HL-60 (cell line): ENCODE data around the gene SLC5A4.

Experiments
- DNase-seq, 2 experiments: peaks; one replicate each; pipeline ENCODE4 v3.0.0-alpha.2; 2010 to 2020; ENCODE audit warnings: low read depth in 1 of 2, low spot score in 1 of 2
- H3K27ac ChIP-seq: fragments of 250-450 bp; sonication (Bioruptor Pico); replicated peaks from 2 replicates; pipeline ENCODE4 v1.5.1; 2020; ENCODE audit warnings: mild to moderate bottlenecking, moderate library complexity
- H3K27me3 ChIP-seq: fragments of 250-450 bp; sonication (Bioruptor Pico); 2 replicates; pipeline ENCODE4 v1.5.1; 2021; ENCODE audit warnings: mild to moderate bottlenecking, moderate library complexity; ENCODE audit not compliant: insufficient read depth, poor library complexity, severe bottlenecking
- H3K4me3 ChIP-seq: replicated peaks from 2 replicates; pipeline ENCODE4 v1.5.1; 2011; ENCODE audit warnings: mild to moderate bottlenecking, control low read depth, low read length; ENCODE audit not compliant: insufficient read depth
- GABPA ChIP-seq: IDR thresholded peaks from 2 replicates; pipeline ENCODE4 v1.6.1; 2012; ENCODE audit warnings: low read depth
- POLR2AphosphoS5 ChIP-seq: IDR thresholded peaks from 2 replicates; pipeline ENCODE4 v1.6.1; 2012; ENCODE audit warnings: low read depth
- SPI1 ChIP-seq: IDR thresholded peaks from 2 replicates; pipeline ENCODE4 v1.6.1; 2012; ENCODE audit warnings: low read depth, mild to moderate bottlenecking, borderline replicate concordance
- TF ChIP-seq, protein P1 (sequence below): IDR thresholded peaks from one replicate; pipeline ENCODE4 v1.5.1; 2011; ENCODE audit warnings: low read length, control low read depth, inconsistent platforms; ENCODE audit not compliant: insufficient read depth
- TF ChIP-seq, protein P2 (sequence below): IDR thresholded peaks from 2 replicates; pipeline ENCODE4 v1.6.1; 2012; ENCODE audit warnings: low read depth; ENCODE audit not compliant: insufficient replicate concordance

Gene SLC5A4

GRCh38 chr22:32246166-32246565 lies 9.0 kb downstream of the SLC5A4 start:
- no peak for TF ChIP-seq GABPA
- TF ChIP-seq, protein P1, sequence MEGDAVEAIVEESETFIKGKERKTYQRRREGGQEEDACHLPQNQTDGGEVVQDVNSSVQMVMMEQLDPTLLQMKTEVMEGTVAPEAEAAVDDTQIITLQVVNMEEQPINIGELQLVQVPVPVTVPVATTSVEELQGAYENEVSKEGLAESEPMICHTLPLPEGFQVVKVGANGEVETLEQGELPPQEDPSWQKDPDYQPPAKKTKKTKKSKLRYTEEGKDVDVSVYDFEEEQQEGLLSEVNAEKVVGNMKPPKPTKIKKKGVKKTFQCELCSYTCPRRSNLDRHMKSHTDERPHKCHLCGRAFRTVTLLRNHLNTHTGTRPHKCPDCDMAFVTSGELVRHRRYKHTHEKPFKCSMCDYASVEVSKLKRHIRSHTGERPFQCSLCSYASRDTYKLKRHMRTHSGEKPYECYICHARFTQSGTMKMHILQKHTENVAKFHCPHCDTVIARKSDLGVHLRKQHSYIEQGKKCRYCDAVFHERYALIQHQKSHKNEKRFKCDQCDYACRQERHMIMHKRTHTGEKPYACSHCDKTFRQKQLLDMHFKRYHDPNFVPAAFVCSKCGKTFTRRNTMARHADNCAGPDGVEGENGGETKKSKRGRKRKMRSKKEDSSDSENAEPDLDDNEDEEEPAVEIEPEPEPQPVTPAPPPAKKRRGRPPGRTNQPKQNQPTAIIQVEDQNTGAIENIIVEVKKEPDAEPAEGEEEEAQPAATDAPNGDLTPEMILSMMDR = no peak
- TF ChIP-seq, protein P2, sequence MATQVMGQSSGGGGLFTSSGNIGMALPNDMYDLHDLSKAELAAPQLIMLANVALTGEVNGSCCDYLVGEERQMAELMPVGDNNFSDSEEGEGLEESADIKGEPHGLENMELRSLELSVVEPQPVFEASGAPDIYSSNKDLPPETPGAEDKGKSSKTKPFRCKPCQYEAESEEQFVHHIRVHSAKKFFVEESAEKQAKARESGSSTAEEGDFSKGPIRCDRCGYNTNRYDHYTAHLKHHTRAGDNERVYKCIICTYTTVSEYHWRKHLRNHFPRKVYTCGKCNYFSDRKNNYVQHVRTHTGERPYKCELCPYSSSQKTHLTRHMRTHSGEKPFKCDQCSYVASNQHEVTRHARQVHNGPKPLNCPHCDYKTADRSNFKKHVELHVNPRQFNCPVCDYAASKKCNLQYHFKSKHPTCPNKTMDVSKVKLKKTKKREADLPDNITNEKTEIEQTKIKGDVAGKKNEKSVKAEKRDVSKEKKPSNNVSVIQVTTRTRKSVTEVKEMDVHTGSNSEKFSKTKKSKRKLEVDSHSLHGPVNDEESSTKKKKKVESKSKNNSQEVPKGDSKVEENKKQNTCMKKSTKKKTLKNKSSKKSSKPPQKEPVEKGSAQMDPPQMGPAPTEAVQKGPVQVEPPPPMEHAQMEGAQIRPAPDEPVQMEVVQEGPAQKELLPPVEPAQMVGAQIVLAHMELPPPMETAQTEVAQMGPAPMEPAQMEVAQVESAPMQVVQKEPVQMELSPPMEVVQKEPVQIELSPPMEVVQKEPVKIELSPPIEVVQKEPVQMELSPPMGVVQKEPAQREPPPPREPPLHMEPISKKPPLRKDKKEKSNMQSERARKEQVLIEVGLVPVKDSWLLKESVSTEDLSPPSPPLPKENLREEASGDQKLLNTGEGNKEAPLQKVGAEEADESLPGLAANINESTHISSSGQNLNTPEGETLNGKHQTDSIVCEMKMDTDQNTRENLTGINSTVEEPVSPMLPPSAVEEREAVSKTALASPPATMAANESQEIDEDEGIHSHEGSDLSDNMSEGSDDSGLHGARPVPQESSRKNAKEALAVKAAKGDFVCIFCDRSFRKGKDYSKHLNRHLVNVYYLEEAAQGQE = no peak
- TF ChIP-seq POLR2AphosphoS5 = no peak
- no peak for TF ChIP-seq SPI1
- Histone ChIP-seq H3K27me3 (no peaks in the 10 kb centered on the region), H3K4me3 (no peak overlapping the region), H3K27ac (no peak overlapping the region)
- DNase-seq = no peak

DNA sequence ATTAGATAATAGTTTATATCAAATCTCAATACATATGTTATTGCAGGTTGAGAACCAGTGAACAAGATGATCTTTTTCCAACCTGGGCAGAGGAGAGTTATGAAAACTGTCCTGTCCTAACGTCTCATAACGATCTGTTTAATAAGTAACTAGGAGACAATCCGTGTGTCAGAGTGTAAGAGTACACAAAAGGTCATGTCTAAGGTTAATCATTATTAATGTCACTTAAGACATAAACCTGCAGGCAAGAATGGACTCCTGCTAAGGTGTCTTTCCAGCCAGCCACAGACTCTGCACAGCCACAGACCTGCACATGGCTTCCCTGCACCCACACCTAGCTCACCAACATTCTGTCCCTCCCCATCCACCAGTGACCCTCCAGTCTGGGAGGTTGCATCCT lies 10.1 kb downstream of the SLC5A4 start:
- Histone ChIP-seq H3K4me3 (no peak overlapping the region), H3K27ac (no peak overlapping the region), H3K27me3 (no peaks in the 10 kb centered on the region)
- no peak for DNase-seq
- TF ChIP-seq GABPA (no peak), SPI1 (no peak), POLR2AphosphoS5 (no peak)
- TF ChIP-seq, protein P1 = no peak
- TF ChIP-seq, protein P2 = no peak

DNA sequence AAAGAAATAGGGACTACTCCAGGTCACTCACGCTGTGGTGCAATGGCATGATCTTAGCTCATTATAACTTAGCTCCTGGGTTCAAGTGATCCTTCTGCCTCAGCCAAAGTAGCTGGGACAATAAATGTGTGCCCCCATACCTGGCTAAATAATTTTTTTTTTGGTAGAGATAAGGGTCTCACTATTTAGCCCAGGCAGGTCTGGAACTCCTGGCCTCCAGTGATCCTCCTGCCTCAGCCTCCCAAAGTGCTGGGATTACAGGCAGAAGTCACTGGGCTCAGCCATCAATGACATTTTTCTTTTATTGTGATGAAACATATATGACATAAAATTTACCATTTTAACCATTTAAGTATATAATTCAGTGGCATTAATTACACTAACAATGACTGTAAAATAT lies 10.6 kb downstream of the SLC5A4 start:
- Histone ChIP-seq H3K27me3 (no peaks in the 10 kb centered on the region), H3K27ac (no peak overlapping the region), H3K4me3 (no peak overlapping the region)
- TF ChIP-seq SPI1 (no peak), GABPA (no peak), POLR2AphosphoS5 (no peak)
- TF ChIP-seq, protein P2 = no peak
- TF ChIP-seq, protein P1 = no peak
- no peak for DNase-seq
